GM18505 (cell line): ENCODE data around the gene REEP3.

Source experiments
- ATAC-seq: cut with Tn5 transposase; IDR thresholded peaks from one replicate; pipeline ENCODE4 v1.9.1; 2021; ENCODE audit not compliant: unreplicated experiment
- POLR2A ChIP-seq: IDR thresholded peaks from 4 replicates; pipeline ENCODE4 v1.6.1; 2011; ENCODE audit warnings: borderline replicate concordance; ENCODE audit not compliant: insufficient read depth, insufficient read length; ENCODE audit errors: extremely low read depth

The REEP3 gene

GRCh38 chr10:63672491-63672890, 151.3 kb downstream of the REEP3 start:
- ATAC-seq = no peak
- no peak for TF ChIP-seq POLR2A

- ATAC-seq = no peak
Observed at GRCh38 chr10:63673246-63673645, 152.0 kb downstream of the REEP3 start.

DNA sequence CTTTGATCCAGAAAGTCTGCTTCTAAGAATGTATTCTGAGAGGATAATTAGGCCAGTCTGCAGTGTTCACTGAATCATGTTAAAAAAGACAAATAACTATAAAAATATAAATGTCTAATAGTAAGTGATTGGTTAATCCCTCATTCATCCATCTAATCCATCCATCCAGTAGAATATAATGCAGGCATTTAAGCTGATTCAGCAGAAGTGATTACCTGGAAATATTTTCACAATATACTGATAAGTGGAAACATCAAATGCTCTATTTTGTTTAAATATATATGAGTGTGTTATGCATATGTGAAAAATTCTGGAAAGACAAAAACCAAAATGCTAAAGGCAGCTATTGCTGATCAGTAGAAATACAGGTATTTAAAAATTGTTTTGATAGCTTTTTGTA, 152.6 kb downstream of the REEP3 start:
- ATAC-seq = no peak
- no peak for TF ChIP-seq POLR2A

More at GRCh38 chr10:63673246-63673645, 152.0 kb downstream of the REEP3 start:
- no peak for TF ChIP-seq POLR2A
